Vagina (tissue), 2 donors: ENCODE measurements around the gene GNAL.

Experiments
- POLR2A ChIP-seq, 2 donors: fragments of 450-650 bp; IDR thresholded peaks; one replicate each; pipeline ENCODE4 v1.6.1; 2017; ENCODE audit warnings: antibody characterized with exemption in 2 of 2, mild to moderate bottlenecking in 2 of 2, moderate library complexity in 2 of 2
- TF ChIP-seq, protein P1 (sequence below), 3 experiments: fragments of 450-650 bp in 2 of 3; fragments of 200-600 bp in 1 of 3; sonication (generic) in 1 of 3; IDR thresholded peaks; one replicate each; pipeline ENCODE4 v1.5.1; 2017 to 2019; ENCODE audit warnings: antibody characterized with exemption in 3 of 3, mild to moderate bottlenecking in 2 of 3, moderate library complexity in 2 of 3

DNA sequence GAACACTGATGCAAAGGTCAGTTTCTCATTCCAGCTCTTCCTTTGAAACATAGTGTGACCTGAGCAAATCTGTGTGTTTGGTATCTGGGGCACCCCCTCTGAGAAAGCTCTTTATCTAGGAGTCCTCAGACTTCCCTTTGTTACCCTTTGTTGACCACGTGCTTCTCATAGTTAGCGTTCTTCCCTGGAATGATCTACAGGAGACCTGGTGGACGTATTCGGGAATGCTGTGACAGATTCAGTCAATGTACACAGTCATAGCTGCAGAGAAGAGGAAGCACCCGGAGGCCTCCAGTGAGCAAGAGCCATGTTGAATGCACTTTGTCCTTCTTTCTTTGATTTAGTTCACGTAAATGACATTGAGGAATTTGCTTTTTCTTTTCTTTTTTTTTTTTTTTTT is 151.4 kb downstream of the GNAL start:
- TF ChIP-seq, protein P1, sequence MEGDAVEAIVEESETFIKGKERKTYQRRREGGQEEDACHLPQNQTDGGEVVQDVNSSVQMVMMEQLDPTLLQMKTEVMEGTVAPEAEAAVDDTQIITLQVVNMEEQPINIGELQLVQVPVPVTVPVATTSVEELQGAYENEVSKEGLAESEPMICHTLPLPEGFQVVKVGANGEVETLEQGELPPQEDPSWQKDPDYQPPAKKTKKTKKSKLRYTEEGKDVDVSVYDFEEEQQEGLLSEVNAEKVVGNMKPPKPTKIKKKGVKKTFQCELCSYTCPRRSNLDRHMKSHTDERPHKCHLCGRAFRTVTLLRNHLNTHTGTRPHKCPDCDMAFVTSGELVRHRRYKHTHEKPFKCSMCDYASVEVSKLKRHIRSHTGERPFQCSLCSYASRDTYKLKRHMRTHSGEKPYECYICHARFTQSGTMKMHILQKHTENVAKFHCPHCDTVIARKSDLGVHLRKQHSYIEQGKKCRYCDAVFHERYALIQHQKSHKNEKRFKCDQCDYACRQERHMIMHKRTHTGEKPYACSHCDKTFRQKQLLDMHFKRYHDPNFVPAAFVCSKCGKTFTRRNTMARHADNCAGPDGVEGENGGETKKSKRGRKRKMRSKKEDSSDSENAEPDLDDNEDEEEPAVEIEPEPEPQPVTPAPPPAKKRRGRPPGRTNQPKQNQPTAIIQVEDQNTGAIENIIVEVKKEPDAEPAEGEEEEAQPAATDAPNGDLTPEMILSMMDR (IDR thresholded peaks at IDR 0.05): no peak
- TF ChIP-seq POLR2A (IDR thresholded peaks at IDR 0.05): no peak
